Posterior vena cava (tissue), 2 donors: ENCODE data around the gene BCAS3. TPM values are rescaled to one million over a fixed set of nuclear protein-coding genes. Genes with fewer than 3 reads are reported as not detected.
"Not testable (repeated sequence)": the region's sequence is repeated elsewhere in the genome, so short reads cannot be mapped to it uniquely, and the experiment has no call there.

Source experiments
- DNase-seq: peaks from one replicate; pipeline ENCODE4 v3.0.0-alpha.2; 2020; ENCODE audit warnings: low spot score
- intact Hi-C, 2 donors: fragments of 100-400 bp; cut with DNase I; formaldehyde crosslinking; loops; one replicate each; pipeline versions ENCODE4 v1.14.1 to v1.14.2; 2022 to 2023
- total RNA-seq, 2 donors: library from RNA; stranded (reverse); fragmentation: NEBNext Ultra II Directional; extraction: Animal tissue kit (Norgen Biotek cat#: 25700); gene quantifications; one replicate each; pipeline ENCODE4 v1.2.1, GENCODE V29; 2021
- donor health status: DM: yes; HTN: yes; CAD: no.
- donor health status: DM: yes; HTN: yes; CAD: no.

The BCAS3 gene
- total RNA-seq, 2 donors from 2014 or later, result 22.5 to 23.6 TPM

DNA sequence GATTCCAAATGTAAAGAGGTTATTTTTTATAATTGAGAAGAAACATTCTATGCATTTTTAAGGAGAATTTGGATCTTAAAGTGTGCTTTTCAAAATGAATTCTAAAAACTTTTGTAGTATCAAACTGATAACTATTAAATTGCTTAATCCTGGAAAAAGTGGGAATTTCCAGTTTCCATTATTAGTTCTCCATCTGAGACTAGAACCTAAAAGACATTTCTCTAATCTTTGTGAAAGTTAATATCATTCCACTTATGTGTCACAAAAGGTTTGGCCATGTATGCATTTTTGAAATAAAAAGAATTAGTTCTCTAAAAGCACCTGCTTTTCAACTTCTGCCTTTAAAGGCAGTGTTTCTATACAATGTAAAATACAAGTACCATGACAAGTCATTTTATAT, 155.0 kb downstream of the BCAS3 start:
- DNase-seq, result no peak
- intact Hi-C loops, result no loop called here

DNA sequence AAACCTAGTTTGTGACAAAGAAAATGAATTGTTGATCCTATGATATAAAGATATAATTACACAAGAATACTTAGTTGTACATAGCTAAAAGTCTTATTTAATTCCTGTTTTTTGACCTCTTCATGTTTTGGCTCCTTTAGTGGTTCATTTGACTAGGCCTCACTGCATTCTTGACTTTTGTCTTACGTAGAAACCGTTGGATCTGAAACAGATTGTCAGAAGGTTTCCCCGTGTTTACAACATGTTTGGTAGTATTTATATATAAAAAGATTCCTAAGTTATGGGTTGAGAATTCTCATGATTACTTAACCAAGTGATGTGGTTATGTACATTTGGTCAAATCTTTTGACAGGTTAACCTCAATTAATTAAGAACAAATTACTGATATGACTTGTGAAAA, 162.8 kb downstream of the BCAS3 start:
- no peak for DNase-seq
- intact Hi-C loops, result no loop called here

DNA sequence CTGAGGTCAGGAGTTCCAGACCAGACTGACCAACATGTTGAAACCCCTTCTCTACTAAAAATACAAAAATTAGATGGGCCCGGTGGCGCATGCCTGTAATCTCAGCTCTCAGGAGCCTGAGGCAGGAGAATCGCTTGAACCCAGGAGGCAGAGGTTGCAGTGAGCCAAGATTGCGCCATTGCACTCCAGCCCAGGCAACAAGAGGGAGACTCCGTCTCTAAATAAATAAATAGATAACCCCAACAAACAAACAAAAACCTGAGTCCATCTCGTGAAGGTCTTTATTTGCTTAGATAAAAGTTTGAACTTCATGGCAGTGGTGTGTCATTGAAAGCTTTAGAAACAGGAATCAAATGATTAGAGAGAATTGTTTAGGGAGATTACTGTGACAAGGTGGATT, 167.4 kb downstream of the BCAS3 start:
- intact Hi-C loops, result no loop called here
- no peak for DNase-seq

DNA sequence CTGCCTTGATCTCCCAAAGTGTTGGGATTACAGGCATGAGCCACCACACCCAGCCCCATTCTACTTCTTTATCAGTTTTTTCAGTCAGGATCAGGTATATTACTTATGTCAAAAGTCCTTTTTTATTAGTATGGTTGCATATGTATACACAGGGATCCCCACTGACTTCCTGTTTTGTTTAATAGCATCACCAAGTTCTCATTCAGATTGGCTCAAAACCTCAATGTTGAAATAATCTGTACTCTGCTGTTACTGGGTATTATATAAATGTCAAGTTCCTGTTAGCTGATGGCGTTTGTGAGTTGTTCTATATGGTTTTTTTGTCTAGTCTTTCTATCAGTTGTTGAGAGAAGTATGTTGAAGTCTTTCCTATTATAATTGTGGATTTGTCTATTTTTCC, 168.5 kb downstream of the BCAS3 start:
- DNase-seq, result no peak
- intact Hi-C loops, result no loop called here

DNA sequence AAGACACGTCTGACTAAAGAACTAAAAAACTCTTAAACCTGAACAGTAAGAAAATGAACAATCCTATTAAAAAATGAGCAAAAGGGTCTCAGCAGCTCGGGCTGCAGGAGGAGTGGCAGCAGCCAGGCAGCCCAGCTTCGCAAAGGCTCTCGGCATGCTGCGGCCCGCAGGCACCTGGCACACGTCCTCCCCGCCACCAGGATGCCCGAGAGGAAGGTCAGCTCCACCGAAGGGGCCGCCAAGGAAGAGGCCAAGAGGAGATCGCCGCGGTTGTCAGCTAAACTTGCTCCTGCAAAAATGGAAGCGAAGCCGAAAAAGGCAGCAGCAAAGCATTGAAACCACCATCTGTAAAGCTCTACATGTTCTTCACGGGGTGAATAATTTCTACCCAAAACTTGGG, 173.5 kb downstream of the BCAS3 start:
- intact Hi-C loops, result no loop called here

DNA sequence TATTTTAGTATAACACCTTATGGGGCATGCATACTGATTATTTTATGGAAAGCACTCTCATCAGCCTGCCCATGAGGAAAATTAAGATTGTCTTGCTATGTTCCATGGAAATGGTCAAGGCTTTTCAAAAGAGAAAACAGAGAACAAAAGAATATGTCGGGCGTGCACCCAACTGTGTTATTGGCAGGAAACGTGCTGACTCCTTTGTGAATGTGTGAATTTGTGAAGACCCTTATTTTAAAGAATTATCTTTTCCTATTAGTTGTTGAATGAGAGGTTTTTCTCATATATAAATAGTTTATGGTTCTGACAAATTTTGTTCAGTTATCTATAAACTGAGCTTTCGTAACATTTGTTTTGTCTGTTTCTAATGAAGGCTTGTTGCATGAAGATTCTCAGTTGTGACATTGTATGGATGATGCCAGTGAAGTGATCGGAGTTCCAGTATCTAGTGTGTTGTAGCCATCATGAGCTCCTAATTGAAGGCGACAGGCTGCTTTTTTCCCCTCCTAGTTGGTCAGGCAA, 180.0 kb downstream of the BCAS3 start:
- no peak for DNase-seq
- intact Hi-C loops, result no loop called here

More for the DNA sequence above, 173.5 kb downstream of the BCAS3 start:
- no peak for DNase-seq

DNA sequence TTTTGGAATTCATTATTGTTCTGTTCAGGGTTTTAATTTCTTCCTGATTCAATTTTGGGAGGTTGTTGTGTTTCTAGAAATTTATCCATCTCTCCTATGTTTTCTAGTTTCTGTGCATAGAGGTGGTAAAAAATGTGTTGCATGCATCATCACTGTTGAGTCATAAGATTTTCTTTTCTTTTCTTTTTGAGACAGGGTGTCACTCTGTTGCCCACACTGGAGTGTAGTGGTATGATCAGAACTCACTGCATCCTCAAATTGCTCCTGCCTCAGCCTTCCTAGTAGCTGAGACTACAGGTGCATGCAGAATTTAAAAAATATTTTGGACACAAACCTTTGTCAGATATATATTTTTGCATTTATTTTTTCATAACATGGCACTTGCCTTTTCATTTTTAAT, 184.8 kb downstream of the BCAS3 start:
- intact Hi-C loops, result no loop called here
- DNase-seq, result no peak

DNA sequence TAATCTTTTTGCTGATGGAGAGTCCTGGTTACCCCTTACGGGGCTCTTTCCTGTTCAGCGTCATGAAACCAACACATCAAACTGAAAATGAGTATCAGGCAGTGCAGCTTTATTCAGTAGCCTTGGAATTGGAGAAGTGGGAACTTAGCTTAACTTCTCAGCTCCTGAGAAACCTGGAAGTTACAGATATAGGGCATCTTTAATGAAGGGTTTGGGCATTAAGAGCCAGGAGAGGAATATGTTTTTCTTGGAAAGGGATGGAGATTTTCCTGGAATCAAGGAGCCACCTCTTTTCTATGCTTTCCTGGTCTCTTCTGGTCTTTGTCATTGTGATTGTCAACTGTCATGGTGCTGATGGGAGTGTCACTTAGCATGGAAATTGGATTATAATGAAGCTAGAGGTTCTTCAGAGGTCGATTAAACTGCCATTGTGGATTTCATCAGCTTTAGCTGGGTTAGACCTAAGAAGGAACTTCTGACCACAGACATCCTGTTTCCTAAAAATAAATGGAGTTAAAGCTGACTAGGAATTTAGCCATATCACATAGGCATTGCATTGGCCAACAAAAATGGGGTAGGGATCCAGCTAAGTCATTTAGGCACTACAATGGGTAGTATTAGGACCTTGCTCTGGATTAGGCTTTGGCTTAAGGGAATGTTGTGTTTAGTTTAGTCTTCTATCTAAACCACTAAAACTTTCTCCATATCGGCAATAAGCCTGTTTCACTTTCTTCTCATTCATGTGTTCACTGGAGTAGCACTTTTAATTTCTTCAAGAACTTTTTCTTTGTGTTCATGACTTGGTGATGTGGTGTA, 186.4 kb downstream of the BCAS3 start:
- intact Hi-C loops, result no loop called here
- DNase-seq, result no peak

DNA sequence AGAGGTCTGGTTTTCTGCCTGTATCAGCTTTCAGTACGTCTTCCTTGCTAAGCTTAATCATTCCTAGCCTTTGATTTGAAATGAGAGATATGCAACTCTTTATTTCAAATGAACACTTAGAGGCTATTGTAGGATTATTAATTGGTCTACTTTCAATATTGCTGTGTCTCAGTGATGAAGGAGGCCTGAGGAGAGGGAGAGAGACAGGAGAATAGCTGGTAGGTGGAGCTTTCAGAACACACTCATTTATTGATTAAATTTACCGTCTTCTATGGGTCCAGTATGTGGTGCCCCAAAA, 187.0 kb downstream of the BCAS3 start:
- no peak for DNase-seq

DNA sequence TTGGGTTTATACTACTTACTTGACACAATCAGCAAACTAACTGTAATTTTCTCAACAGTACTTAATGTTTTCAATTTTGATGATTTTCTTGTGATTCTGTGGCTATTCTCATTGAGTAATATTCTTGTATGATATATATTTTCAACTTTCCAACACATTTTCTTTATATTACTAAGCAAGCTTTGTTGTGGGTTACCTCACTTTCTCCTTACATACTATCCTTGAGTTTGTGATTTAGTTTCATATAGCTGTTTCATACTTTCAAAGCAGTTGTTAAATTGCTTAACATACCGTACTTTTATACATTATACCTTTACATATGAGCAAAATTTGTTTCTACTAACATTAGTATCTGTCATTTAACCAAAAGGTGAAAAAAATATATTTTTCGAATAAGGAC, 197.1 kb downstream of the BCAS3 start:
- intact Hi-C loops, result no loop called here
- no peak for DNase-seq

More for the DNA sequence above, 187.0 kb downstream of the BCAS3 start:
- intact Hi-C loops, result no loop called here

DNA sequence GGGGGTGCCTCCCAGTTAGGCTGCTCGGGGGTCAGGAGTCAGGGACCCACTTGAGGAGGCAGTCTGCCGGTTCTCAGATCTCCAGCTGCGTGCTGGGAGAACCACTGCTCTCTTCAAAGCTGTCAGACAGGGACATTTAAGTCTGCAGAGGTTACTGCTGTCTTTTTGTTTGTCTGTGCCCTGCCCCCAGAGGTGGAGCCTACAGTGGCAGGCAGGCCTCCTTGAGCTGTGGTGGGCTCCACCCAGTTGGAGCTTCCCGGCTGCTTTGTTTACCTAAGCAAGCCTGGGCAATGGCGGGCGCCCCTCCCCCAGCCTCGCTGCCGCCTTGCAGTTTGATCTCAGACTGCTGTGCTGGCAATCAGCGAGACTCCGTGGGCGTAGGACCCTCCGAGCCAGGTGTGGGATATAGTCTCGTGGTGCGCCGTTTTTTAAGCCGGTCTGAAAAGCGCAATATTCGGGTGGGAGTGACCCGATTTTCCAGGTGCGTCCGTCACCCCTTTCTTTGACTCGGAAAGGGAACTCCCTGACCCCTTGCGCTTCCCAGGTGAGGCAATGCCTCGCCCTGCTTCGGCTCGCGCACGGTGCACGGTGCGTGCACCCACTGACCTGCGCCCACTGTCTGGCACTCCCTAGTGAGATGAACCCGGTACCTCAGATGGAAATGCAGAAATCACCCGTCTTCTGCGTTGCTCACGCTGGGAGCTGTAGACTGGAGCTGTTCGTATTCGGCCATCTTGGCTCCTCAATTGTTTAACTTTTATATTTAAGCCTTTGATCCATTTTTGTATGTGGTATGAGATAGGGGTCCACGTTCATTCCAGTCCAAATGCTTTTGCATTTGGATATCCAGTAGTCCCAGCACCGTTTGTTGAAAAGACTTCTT, 209.3 kb downstream of the BCAS3 start:
- DNase-seq, intact Hi-C loops: not testable (repeated sequence)

DNA sequence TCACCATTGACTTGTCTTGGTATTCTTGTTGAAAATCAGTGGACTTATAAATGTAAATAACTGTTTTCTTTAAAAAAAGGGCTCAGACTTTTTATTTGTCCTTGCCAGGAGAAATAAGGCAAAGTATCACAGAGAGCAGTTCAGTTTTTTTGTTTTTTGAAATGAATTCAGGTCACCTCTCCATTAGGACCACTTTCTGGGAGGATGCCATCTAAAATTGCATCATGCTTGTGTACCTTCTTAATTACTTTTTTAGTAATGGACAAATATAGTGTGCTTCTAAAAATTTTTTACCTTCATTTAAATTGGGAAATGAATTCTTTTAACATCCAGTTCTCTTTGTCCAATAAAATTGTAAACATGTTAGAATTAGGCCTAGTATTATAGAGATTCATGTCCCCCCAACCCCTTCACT, 210.0 kb downstream of the BCAS3 start:
- intact Hi-C loops, result no loop called here

DNA sequence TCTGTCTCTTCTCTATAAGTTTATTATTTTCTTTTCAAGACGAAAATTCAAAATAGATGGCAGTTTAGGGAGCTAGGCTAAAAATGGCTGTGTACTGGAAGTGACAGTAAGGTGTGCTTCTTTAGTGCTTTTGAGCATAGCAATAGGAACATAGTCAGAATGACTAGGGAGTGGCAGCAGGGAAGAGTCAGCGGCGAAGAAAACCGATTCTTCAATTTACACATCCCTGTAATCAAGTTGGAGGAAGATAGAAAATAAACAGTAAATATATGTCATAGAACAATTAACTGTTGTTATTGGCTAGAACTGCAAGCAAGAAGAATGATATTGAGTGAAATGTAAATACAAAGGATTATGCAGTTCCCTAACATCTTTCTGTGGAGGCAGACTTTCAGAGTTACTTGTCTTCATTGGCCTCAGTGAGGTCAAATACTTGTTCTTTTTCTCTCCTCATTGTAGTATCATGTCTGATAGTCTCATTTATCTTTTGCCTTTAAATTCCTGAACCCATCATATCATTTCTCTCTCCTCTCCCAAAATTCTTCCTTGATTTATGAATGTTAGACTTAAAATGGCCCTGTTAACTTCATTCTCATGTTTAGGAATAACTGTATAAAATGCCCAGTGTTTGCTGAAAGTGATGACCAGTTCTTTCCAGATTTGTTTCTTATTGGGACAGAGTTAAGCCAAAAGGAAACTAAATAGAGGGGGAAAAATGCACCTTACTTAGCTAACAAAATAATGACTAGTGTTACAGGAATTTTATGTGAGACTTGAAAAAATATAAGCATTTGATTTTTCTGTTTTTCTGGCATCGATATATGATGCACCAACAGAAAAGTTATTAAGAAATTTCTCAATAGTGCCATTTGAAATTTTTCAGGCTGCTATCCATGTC, 211.4 kb downstream of the BCAS3 start:
- intact Hi-C loops, result no loop called here
- no peak for DNase-seq

More for the DNA sequence above, 210.0 kb downstream of the BCAS3 start:
- DNase-seq, result no peak

DNA sequence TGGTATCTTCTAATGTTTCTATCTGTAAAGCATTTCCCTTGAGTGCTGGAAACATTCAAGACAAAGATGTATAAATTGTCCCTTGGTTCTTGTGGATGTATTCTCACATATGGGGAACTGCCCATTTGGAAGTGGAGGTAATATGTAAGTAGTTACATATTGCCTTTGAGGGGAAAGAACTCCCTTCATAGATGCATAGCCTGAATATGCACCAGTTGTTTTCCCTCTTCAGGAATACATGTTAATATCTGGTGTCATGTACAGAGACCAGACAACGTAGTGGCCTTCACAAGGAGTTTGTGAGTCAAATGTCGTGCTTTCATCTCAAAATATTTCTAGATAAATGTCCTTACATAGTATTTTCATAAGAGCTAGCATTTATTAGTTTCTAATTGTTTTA, 213.5 kb downstream of the BCAS3 start:
- DNase-seq, result no peak
- intact Hi-C loops, result no loop called here

DNA sequence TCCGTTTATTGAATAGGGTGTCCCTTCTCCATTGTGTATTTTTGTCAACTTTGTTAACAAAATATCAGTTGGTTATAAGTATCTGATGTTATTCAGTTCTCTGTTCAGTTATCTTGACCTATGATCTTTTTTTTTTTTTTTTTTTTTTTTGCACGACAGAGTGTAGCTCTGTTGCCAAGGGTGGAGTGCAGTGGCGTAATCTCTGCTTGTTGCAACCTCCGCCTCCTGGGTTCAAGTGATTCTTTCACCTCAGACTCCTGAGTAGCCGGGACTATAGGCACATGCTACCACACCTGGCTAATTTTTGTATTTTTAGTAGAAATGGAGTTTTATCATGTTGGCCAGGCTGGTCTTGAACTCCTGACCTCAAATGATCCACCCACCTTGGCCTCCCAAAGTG, 215.8 kb downstream of the BCAS3 start:
- DNase-seq, result no peak
- intact Hi-C loops, result no loop called here

DNA sequence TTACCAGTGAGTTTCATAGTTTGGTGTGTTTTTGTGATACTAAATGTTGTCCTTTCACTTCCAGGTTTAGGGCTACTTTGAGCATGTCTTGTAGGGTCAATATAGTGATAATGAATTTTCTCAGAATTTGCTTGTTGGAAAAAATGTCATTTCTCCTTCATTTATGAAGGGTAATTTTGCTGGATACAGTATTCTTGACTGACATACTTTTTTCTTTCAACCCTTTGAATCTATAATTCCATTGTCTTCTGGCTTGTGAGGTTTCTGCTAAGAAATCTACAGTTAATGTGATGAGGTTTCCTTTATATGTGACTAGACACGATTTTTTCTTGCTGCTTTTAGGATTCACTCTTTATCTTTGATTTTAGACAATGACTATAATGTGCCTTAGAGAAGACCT, 219.3 kb downstream of the BCAS3 start:
- intact Hi-C loops, result no loop called here
- DNase-seq, result no peak

DNA sequence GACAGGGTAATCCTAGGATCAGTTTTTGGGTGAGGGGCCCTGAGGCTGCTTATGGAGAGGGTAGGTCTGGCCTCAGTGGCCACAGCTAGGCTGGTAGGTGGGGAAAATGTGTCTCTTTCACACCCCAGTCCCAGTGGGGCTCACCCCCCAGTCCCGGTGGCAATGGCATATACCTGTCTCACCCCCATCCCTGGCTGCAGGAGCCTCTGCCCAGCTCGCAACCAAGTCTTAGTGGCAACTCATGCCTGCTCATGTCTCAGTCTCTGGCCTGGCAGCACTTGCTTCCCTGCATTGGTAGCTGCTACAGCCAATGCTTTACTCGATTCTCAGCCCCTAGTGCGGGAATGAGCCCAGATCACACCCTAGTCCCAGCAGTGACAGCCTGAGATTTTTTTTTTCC, 221.5 kb downstream of the BCAS3 start:
- intact Hi-C loops, result no loop called here

DNA sequence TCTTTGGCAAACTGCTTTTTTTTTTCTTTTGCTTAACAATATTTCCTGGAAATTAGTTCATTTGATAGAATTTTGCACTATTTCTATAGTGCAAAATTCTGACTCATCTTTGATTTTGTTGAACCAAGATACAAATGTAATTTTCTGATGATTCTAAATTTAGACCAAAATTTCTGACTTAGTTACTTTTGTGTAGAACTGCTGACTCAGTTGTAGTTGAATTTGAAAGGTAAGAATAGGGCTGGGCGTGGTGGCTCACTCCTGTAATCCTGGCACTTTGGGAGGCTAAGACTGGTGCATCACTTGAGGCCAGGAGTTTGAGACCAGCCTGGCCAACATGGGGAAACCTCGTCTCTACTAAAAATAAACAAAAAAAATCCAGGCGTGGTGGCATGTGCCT, 223.0 kb downstream of the BCAS3 start:
- intact Hi-C loops, result no loop called here
- DNase-seq, result no peak

More for the DNA sequence above, 221.5 kb downstream of the BCAS3 start:
- DNase-seq, result no peak

DNA sequence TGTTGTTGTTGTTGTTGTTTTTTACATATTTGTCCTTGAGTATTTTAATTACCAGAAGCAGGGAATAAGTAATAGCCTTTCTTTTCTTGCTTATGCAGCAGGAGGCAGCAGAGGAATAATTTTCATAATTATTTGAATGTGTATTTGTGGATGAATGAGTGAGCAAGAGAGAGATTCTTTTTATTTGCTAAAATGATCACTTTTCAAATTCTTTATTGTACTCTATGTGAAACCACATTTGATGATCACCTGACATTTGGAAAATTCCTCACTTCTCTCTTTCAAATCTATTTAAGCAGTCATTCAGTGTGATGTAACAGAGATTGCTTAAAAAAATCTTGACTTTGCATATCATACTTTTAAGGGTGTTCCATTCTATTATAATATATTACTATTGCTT, 223.6 kb downstream of the BCAS3 start:
- no peak for DNase-seq
- intact Hi-C loops, result no loop called here

DNA sequence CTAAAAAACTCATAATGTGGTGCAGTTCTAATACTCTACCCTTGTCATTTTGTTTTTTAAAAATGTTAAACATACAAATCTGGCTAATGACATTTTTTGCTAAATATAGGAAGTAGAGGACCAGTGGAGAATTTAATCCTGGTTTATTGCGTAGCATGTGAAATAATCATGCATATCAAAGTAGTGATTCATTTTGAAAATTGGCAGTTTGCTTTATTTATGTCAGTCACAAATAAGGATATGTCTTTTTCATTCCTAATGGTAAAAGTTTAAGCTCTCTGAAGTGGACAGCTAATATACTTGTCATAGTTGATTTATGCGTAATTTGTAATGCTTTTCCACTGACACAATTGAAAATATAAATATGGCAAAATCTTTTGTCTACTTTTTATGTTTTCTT, 224.2 kb downstream of the BCAS3 start:
- intact Hi-C loops, result no loop called here
- DNase-seq, result no peak
